PC-9 (cell line): ENCODE data around the gene HMGN3. TPM values are rescaled to one million over a fixed set of nuclear protein-coding genes. Genes with fewer than 3 reads are reported as not detected.

Experiments
- BruUV-seq: library from RNA; stranded (reverse); fragments of 400-500 nt; replicated peaks from 2 replicates; lab custom pipeline; 2021; lab: Mats Ljungman, UMichigan
- CTCF ChIA-PET: fragments of 300-600 bp; sonication (Branson Sonifier 250); formaldehyde crosslinking; loops from one replicate; lab custom pipeline; 2022; ENCODE audit warnings: antibody characterized with exemption; lab: Charles Lee
- POLR2A ChIA-PET: fragments of 300-600 bp; sonication (Branson Sonifier 250); formaldehyde crosslinking; loops from one replicate; lab custom pipeline; 2022; ENCODE audit warnings: antibody characterized with exemption; ENCODE audit not compliant: unreplicated experiment; lab: Charles Lee
- DNase-seq, 2 experiments: peaks; one replicate each; pipeline versions ENCODE4 v3.0.0 to v3.0.0-alpha.2; 2015 to 2022; ENCODE audit warnings: mixed read lengths in 1 of 2
- H2AFZ ChIP-seq: fragments of 200-600 bp; sonication (generic); 2 replicates; pipeline ENCODE4 v1.8.1; 2017; ENCODE audit warnings: antibody characterized with exemption
- H3F3A ChIP-seq: fragments of 200-600 bp; sonication (generic); 2 replicates; pipeline ENCODE4 v1.8.1; 2017; ENCODE audit warnings: antibody characterized with exemption, mild to moderate bottlenecking, low read depth; ENCODE audit not compliant: insufficient read depth
- H3K27ac ChIP-seq: fragments of 200-600 bp; sonication (generic); 2 replicates; pipeline ENCODE4 v1.6.1; 2016; ENCODE audit warnings: mixed run types
- H3K27me3 ChIP-seq: fragments of 200-600 bp; sonication (generic); 2 replicates; pipeline ENCODE4 v1.6.1; 2016; ENCODE audit warnings: low read depth, mixed run types; ENCODE audit not compliant: insufficient read depth
- H3K36me3 ChIP-seq: fragments of 200-600 bp; sonication (generic); 2 replicates; pipeline ENCODE4 v1.6.1; 2016; ENCODE audit warnings: low read depth, mixed run types
- H3K4me1 ChIP-seq: fragments of 200-600 bp; sonication (generic); replicated peaks from 2 replicates; pipeline ENCODE4 v1.6.1; 2016; ENCODE audit warnings: mixed run types; ENCODE audit not compliant: insufficient read depth
- H3K4me2 ChIP-seq: fragments of 200-600 bp; sonication (generic); 2 replicates; pipeline ENCODE4 v1.6.1; 2017; ENCODE audit warnings: mixed run types
- H3K4me3 ChIP-seq: fragments of 200-600 bp; sonication (generic); 2 replicates; pipeline ENCODE4 v1.6.1; 2016; ENCODE audit warnings: mixed run types
- H3K79me2 ChIP-seq: fragments of 200-600 bp; sonication (generic); 2 replicates; pipeline ENCODE4 v1.6.1; 2017; ENCODE audit warnings: low read depth, mixed run types
- H3K9me2 ChIP-seq: fragments of 200-600 bp; sonication (generic); 2 replicates; pipeline ENCODE4 v1.8.1; 2017; ENCODE audit warnings: mild to moderate bottlenecking; ENCODE audit not compliant: insufficient read depth
- H3K9me3 ChIP-seq: fragments of 200-600 bp; sonication (generic); 2 replicates; pipeline ENCODE4 v1.8.1; 2016; ENCODE audit warnings: low read depth; ENCODE audit not compliant: insufficient read depth
- H4K20me1 ChIP-seq: fragments of 200-600 bp; sonication (generic); 2 replicates; pipeline ENCODE4 v1.8.1; 2017; ENCODE audit not compliant: insufficient read depth
- EZH2 ChIP-seq: fragments of 200-600 bp; sonication (generic); IDR thresholded peaks from 2 replicates; pipeline ENCODE4 v1.8.0; 2017; ENCODE audit warnings: antibody characterized with exemption, low read depth
- intact Hi-C: fragments of 100-400 bp; cut with micrococcal nuclease; formaldehyde crosslinking; loops from one replicate; pipeline ENCODE4 v1.10.0; 2022; ENCODE audit not compliant: unreplicated experiment
- total RNA-seq: library from RNA; stranded (reverse); gene quantifications from 2 replicates; pipeline ENCODE4 v1.2.3, GENCODE V29; 2021
- TF ChIP-seq, protein P1 (sequence below): fragments of 200-600 bp; sonication (generic); conservative IDR thresholded peaks from 2 replicates; pipeline ENCODE4 v1.6.1; 2017; ENCODE audit warnings: mixed run types, antibody characterized with exemption, mild to moderate bottlenecking, moderate library complexity

HMGN3 gene
- total RNA-seq, 1 experiment from 2014 or later: 62.3 TPM

DNA sequence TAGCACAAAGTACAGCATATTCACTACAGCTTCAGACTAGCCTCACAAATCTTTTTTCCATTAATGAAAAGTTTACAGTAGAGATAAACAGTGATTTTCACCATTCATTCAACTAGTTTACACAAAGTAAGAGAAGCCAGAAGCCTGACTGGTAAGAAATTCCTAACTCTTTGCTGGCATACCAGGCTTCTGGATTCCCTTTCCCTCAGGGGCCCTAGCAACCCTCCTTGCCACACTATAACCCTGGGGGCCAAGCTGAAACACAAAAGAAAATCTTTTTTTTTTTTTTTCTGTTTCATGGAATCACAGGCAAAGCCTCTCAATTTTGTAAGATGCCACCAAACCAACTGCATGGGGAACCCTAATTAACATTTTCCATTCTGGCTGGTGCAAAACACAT lies 28.9 kb upstream of the HMGN3 start:
- ChIA-PET POLR2A (no interaction called here), CTCF (no interaction called here)
- Histone ChIP-seq H3K4me3 (no peak overlapping the region), H2AFZ (no peak overlapping the region), H3K9me2 (no peaks in the 10 kb centered on the region), H3K27ac (no peak overlapping the region), H4K20me1 (no peaks in the 10 kb centered on the region), H3K27me3 (no peaks in the 10 kb centered on the region), H3F3A (no peaks in the 10 kb centered on the region), H3K79me2 (no peaks in the 10 kb centered on the region), H3K36me3 (no peaks in the 10 kb centered on the region), H3K9me3 (no peaks in the 10 kb centered on the region), H3K4me2 (no peak overlapping the region), H3K4me1 (no peaks in the 10 kb centered on the region; the same call in 1 of the 2 replicates)
- DNase-seq: no peak
- intact Hi-C loops: no loop called here
- TF ChIP-seq EZH2: no peak
- TF ChIP-seq, protein P1, sequence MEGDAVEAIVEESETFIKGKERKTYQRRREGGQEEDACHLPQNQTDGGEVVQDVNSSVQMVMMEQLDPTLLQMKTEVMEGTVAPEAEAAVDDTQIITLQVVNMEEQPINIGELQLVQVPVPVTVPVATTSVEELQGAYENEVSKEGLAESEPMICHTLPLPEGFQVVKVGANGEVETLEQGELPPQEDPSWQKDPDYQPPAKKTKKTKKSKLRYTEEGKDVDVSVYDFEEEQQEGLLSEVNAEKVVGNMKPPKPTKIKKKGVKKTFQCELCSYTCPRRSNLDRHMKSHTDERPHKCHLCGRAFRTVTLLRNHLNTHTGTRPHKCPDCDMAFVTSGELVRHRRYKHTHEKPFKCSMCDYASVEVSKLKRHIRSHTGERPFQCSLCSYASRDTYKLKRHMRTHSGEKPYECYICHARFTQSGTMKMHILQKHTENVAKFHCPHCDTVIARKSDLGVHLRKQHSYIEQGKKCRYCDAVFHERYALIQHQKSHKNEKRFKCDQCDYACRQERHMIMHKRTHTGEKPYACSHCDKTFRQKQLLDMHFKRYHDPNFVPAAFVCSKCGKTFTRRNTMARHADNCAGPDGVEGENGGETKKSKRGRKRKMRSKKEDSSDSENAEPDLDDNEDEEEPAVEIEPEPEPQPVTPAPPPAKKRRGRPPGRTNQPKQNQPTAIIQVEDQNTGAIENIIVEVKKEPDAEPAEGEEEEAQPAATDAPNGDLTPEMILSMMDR: no peak
- BruUV-seq: no TSS peak

DNA sequence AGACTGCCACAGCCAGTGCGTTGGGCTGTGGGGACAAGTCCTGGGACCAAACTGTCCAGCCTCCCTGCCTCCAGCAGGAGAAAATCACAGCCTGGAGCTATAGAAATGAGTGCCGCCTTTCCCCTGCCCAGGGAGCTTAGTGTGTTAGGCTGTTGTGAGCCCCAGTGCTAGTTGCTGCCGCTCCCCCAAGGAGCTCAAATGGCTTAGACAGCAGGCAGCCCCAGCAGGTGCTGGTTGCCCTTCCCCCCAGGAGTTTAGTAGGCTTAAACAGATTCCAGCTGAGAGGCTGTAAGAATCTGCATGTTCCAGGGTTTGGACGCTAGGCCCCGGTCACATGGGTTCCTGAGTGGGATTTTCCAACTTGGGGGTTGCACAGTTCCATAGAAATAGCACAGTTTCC lies 27.2 kb upstream of the HMGN3 start:
- TF ChIP-seq, protein P1: no peak
- TF ChIP-seq EZH2: no peak
- DNase-seq: no peak
- no TSS peak for BruUV-seq
- CTCF ChIA-PET: no interaction called here
- Histone ChIP-seq H3K27me3 (no peaks in the 10 kb centered on the region), H3K4me3 (no peak overlapping the region), H3K79me2 (no peaks in the 10 kb centered on the region), H3K36me3 (no peaks in the 10 kb centered on the region), H3F3A (no peaks in the 10 kb centered on the region), H3K27ac (no peak overlapping the region), H3K9me3 (no peaks in the 10 kb centered on the region; the same call in 1 of the 2 replicates), H3K4me1 (peaks cover 9% of the 10 kb centered on the region; the same call in 1 of the 2 replicates), H3K9me2 (no peaks in the 10 kb centered on the region), H3K4me2 (no peak overlapping the region), H4K20me1 (no peaks in the 10 kb centered on the region), H2AFZ (no peak overlapping the region)
- POLR2A ChIA-PET: no interaction called here
- intact Hi-C loops: no loop called here

DNA sequence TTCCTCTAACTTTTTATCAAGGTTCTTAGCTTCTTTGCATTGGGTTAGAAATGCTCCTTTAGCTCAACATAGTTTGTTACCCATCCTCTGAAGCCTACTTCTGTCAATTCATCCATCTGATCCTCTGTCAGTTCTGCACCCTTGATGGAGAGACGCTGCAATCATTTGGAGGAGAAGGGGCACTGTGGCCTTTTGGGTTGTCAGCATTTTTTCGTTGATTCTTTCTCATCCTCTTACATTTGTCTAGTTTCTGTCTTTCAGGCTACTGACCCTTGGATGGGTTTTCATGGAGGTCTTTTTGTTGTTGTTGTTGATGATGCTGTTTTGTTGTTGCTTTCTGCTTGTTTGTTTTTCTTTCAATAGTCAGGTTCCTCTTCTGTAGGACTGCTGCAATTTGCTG lies 26.3 kb upstream of the HMGN3 start:
- Histone ChIP-seq H3K27me3 (no peaks in the 10 kb centered on the region), H3K4me3 (no peak overlapping the region), H3K27ac (no peak overlapping the region), H4K20me1 (no peaks in the 10 kb centered on the region), H3K4me2 (no peak overlapping the region), H3K9me3 (no peaks in the 10 kb centered on the region; the same call in 1 of the 2 replicates), H2AFZ (no peak overlapping the region), H3K4me1 (peaks cover 9% of the 10 kb centered on the region; the same call in 1 of the 2 replicates), H3F3A (no peaks in the 10 kb centered on the region), H3K36me3 (no peaks in the 10 kb centered on the region), H3K9me2 (no peaks in the 10 kb centered on the region), H3K79me2 (no peaks in the 10 kb centered on the region)
- ChIA-PET CTCF (no interaction called here), POLR2A (no interaction called here)
- TF ChIP-seq EZH2: no peak
- TF ChIP-seq, protein P1: no peak
- intact Hi-C loops: no loop called here
- BruUV-seq: no TSS peak
- no peak for DNase-seq
